ENCODE data around the gene HCN2.

GRCh38 chr19:648904-649801, 59.5 kb downstream of the HCN2 start:
- TF ChIP-seq CTCF (IDR thresholded peaks at IDR 0.05) = no peak
- no peak for TF ChIP-seq POLR2A (IDR thresholded peaks at IDR 0.05)
